GM23338 (cell line): ENCODE measurements around the gene SBF2. TPM values are rescaled to one million over a fixed set of nuclear protein-coding genes. Genes with fewer than 3 reads are reported as not detected.

Experiments used
- ATAC-seq: fragments of 200-7000 bp; cut with Tn5 transposase; 3 replicates; pipeline ENCODE4 v1.9.1; 2020
- DNase-seq: peaks from one replicate; pipeline ENCODE4 v3.0.0-alpha.2; 2015; ENCODE audit warnings: low spot score
- H2AFZ ChIP-seq: fragments of 200-600 bp; sonication (generic); 2 replicates; pipeline ENCODE4 v1.8.0; 2016; ENCODE audit warnings: antibody characterized with exemption, mild to moderate bottlenecking, moderate library complexity
- H3F3A ChIP-seq: fragments of 200-600 bp; sonication (generic); replicated peaks from 2 replicates; pipeline ENCODE4 v1.8.0; 2017; ENCODE audit warnings: antibody characterized with exemption, mixed run types, low read depth
- H3K27ac ChIP-seq: fragments of 200-600 bp; sonication (generic); 2 replicates; pipeline ENCODE4 v1.6.1; 2016; ENCODE audit warnings: low read depth
- H3K27me3 ChIP-seq: fragments of 200-600 bp; sonication (generic); 2 replicates; pipeline ENCODE4 v1.8.0; 2016; ENCODE audit warnings: mild to moderate bottlenecking, mixed run types, moderate library complexity; ENCODE audit not compliant: insufficient read depth
- H3K36me3 ChIP-seq: fragments of 200-600 bp; sonication (generic); 2 replicates; pipeline ENCODE4 v1.8.0; 2016; ENCODE audit warnings: mild to moderate bottlenecking; ENCODE audit not compliant: insufficient read depth
- H3K4me1 ChIP-seq: fragments of 200-600 bp; sonication (generic); 2 replicates; pipeline ENCODE4 v1.8.0; 2016; ENCODE audit warnings: mild to moderate bottlenecking, moderate library complexity; ENCODE audit not compliant: insufficient read depth
- H3K4me2 ChIP-seq: fragments of 200-600 bp; sonication (generic); 2 replicates; pipeline ENCODE4 v1.7.1; 2017; ENCODE audit warnings: mixed run types
- H3K4me3 ChIP-seq: fragments of 200-600 bp; sonication (generic); 2 replicates; pipeline ENCODE4 v1.6.1; 2016; ENCODE audit warnings: mixed run types
- H3K79me2 ChIP-seq: fragments of 200-600 bp; sonication (generic); replicated peaks from 2 replicates; pipeline ENCODE4 v1.8.0; 2017; ENCODE audit warnings: mild to moderate bottlenecking; ENCODE audit not compliant: insufficient read depth
- H3K9me2 ChIP-seq: fragments of 200-600 bp; sonication (generic); 2 replicates; pipeline ENCODE4 v1.8.0; 2017; ENCODE audit not compliant: insufficient read depth
- H4K20me1 ChIP-seq: fragments of 200-600 bp; sonication (generic); replicated peaks from 2 replicates; pipeline ENCODE4 v1.8.0; 2017; ENCODE audit warnings: mild to moderate bottlenecking; ENCODE audit not compliant: insufficient read depth
- H3K27ac Mint-ChIP-seq: 2 replicates; pipeline ENCODE4 v1.8.0; 2020; ENCODE audit warnings: inconsistent platforms, mild to moderate bottlenecking, moderate library complexity, mixed read lengths
- H3K27me3 Mint-ChIP-seq: 3 replicates; pipeline ENCODE4 v1.8.0; 2022; ENCODE audit warnings: low read depth, mild to moderate bottlenecking, moderate library complexity, mixed read lengths, inconsistent platforms; ENCODE audit not compliant: insufficient read depth, poor library complexity
- H3K36me3 Mint-ChIP-seq: 3 replicates; pipeline ENCODE4 v1.8.0; 2021; ENCODE audit warnings: low read depth, mild to moderate bottlenecking, inconsistent platforms, moderate library complexity, mixed read lengths
- H3K4me1 Mint-ChIP-seq: 3 replicates; pipeline ENCODE4 v1.8.0; 2020; ENCODE audit warnings: mild to moderate bottlenecking, inconsistent platforms, mixed read lengths
- H3K4me3 Mint-ChIP-seq: 3 replicates; pipeline ENCODE4 v1.8.0; 2021; ENCODE audit warnings: moderate library complexity, mild to moderate bottlenecking, inconsistent platforms, mixed read lengths
- H3K9me3 Mint-ChIP-seq: 3 replicates; pipeline ENCODE4 v1.8.0; 2020; ENCODE audit warnings: moderate library complexity, mild to moderate bottlenecking, inconsistent platforms, mixed read lengths
- CREB1 ChIP-seq: fragments of 250-450 bp; sonication (Bioruptor Pico); IDR thresholded peaks from 2 replicates; pipeline ENCODE4 v1.5.0; 2020; ENCODE audit warnings: low read depth, mild to moderate bottlenecking, moderate library complexity
- CTCF ChIP-seq, 2 experiments: fragments of 200-600 bp in 1 of 2; sonication (generic) in 1 of 2; conservative IDR thresholded peaks; 2 replicates each; pipeline versions ENCODE4 v1.5.1 to v1.6.1; 2016 to 2017; ENCODE audit warnings: antibody characterized with exemption in 2 of 2, low read depth in 2 of 2, mild to moderate bottlenecking in 2 of 2, moderate library complexity in 1 of 2
- EZH2 ChIP-seq: fragments of 200-600 bp; sonication (generic); IDR thresholded peaks from one replicate; pipeline ENCODE4 v1.8.0; 2017; ENCODE audit warnings: antibody characterized with exemption, mild to moderate bottlenecking, low read depth; ENCODE audit not compliant: unreplicated experiment
- EZH2phosphoT487 ChIP-seq: fragments of 200-600 bp; sonication (generic); IDR thresholded peaks from one replicate; pipeline ENCODE4 v1.8.1; 2018; ENCODE audit warnings: antibody characterized with exemption; ENCODE audit not compliant: unreplicated experiment
- JUNB ChIP-seq: IDR thresholded peaks from one replicate; pipeline ENCODE4 v1.6.1; 2016; ENCODE audit warnings: antibody characterized with exemption; ENCODE audit not compliant: unreplicated experiment
- NANOG ChIP-seq: IDR thresholded peaks from 2 replicates; pipeline ENCODE4 v1.6.1; 2016; ENCODE audit warnings: antibody characterized with exemption, borderline replicate concordance
- POLR2AphosphoS5 ChIP-seq: IDR thresholded peaks from 2 replicates; pipeline ENCODE4 v1.6.1; 2016; ENCODE audit warnings: antibody characterized with exemption, low read depth
- REST ChIP-seq: IDR thresholded peaks from one replicate; pipeline ENCODE4 v1.6.1; 2018; ENCODE audit warnings: antibody characterized with exemption; ENCODE audit not compliant: unreplicated experiment
- STAT1 ChIP-seq: IDR thresholded peaks from one replicate; pipeline ENCODE4 v1.6.1; 2016; ENCODE audit warnings: antibody characterized with exemption; ENCODE audit not compliant: unreplicated experiment
- ZNF114 ChIP-seq: fragments of 250-450 bp; sonication (Bioruptor Pico); IDR thresholded peaks from 2 replicates; pipeline ENCODE4 v1.5.0; 2020; ENCODE audit warnings: mild to moderate bottlenecking, moderate library complexity
- ZNF331 ChIP-seq: fragments of 250-450 bp; sonication (Bioruptor Pico); IDR thresholded peaks from 2 replicates; pipeline ENCODE4 v1.5.0; 2020; ENCODE audit warnings: low read depth, mild to moderate bottlenecking, moderate library complexity
- ZNF462 ChIP-seq: fragments of 250-450 bp; sonication (Bioruptor Pico); IDR thresholded peaks from 2 replicates; pipeline ENCODE4 v1.5.0; 2020; ENCODE audit warnings: mild to moderate bottlenecking, moderate library complexity
- polyA plus RNA-seq: library from polyadenylated mRNA; unstranded; fragments of >200 nt; fragmentation: Nextera tagmentation; extraction: Ambion mirVana; gene quantifications from 2 replicates; pipeline ENCODE4 v1.2.1, GENCODE V29; 2016
- total RNA-seq: library from RNA; depleted of rRNA; stranded (reverse); fragments of >200 nt; shearing (Covaris generic); gene quantifications from 2 replicates; pipeline ENCODE4 v1.2.3, GENCODE V29; 2014
- TF ChIP-seq, protein P1 (sequence below): IDR thresholded peaks from 2 replicates; pipeline ENCODE4 v1.6.1; 2016; ENCODE audit warnings: antibody characterized with exemption

The SBF2 gene
- total and polyA plus RNA-seq, 2 experiments from 2014 or later: 25.6 to 53.5 TPM

- H3K9me3 Mint-ChIP-seq: no peaks in the 10 kb centered on the region; the same call in 2 of the 3 replicates
- peaks cover 14% of the 10 kb centered on the region for H3K4me1 Mint-ChIP-seq
- Histone ChIP-seq H2AFZ (no peak overlapping the region), H3K9me2 (no peaks in the 10 kb centered on the region), H3K36me3 (no peaks in the 10 kb centered on the region), H3K79me2 (peaks cover 22% of the 10 kb centered on the region), H3K27me3 (no peaks in the 10 kb centered on the region), H4K20me1 (no peaks in the 10 kb centered on the region), H3K4me2 (no peak overlapping the region), H3K4me1 (peaks cover 7% of the 10 kb centered on the region; the same call in 1 of the 2 replicates), H3K27ac (no peak overlapping the region), H3K4me3 (no peak overlapping the region), H3F3A (no peaks in the 10 kb centered on the region)
- no peak overlapping the region for H3K4me3 Mint-ChIP-seq
- ATAC-seq (no peak), DNase-seq (no peak)
- no peak overlapping the region for H3K27ac Mint-ChIP-seq
- peaks cover 14% of the 10 kb centered on the region for H3K36me3 Mint-ChIP-seq
- no peaks in the 10 kb centered on the region for H3K27me3 Mint-ChIP-seq
- TF ChIP-seq ZNF331 (CRISPR knock-in tag): no peak
- TF ChIP-seq POLR2AphosphoS5: no peak
- no peak for TF ChIP-seq ZNF114 (CRISPR knock-in tag)
- no peak for TF ChIP-seq CTCF (conservative IDR thresholded peaks at IDR 0.05; ENCODE audit: low read depth in 2 of 2)
- TF ChIP-seq REST: no peak
- TF ChIP-seq NANOG: no peak
- no peak for TF ChIP-seq EZH2phosphoT487
- no peak for TF ChIP-seq JUNB
- TF ChIP-seq, protein P1, sequence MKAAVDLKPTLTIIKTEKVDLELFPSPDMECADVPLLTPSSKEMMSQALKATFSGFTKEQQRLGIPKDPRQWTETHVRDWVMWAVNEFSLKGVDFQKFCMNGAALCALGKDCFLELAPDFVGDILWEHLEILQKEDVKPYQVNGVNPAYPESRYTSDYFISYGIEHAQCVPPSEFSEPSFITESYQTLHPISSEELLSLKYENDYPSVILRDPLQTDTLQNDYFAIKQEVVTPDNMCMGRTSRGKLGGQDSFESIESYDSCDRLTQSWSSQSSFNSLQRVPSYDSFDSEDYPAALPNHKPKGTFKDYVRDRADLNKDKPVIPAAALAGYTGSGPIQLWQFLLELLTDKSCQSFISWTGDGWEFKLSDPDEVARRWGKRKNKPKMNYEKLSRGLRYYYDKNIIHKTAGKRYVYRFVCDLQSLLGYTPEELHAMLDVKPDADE: no peak
- TF ChIP-seq CREB1 (CRISPR knock-in tag): no peak
- TF ChIP-seq ZNF462 (CRISPR knock-in tag): no peak
- TF ChIP-seq STAT1: no peak
- no peak for TF ChIP-seq EZH2
These were observed 96.9 kb downstream of the SBF2 start for GRCh38 chr11:10197091-10197490.
